A673 (cell line): ENCODE results near the gene TMEM178A. TPM values are rescaled to one million over a fixed set of nuclear protein-coding genes. Genes with fewer than 3 reads are reported as not detected.
"Not testable (repeated sequence)": the region's sequence is repeated elsewhere in the genome, so short reads cannot be mapped to it uniquely, and the experiment has no call there.

Experiments
- BruUV-seq: library from RNA; stranded (reverse); fragments of 400-500 nt; replicated peaks from 2 replicates; lab custom pipeline; 2021; lab: Mats Ljungman, UMichigan
- CTCF ChIA-PET: fragments of 300-600 bp; sonication (Branson Sonifier 250); formaldehyde crosslinking; loops from one replicate; lab custom pipeline; 2022; ENCODE audit warnings: antibody characterized with exemption; lab: Charles Lee
- POLR2A ChIA-PET: fragments of 300-600 bp; sonication (Branson Sonifier 250); formaldehyde crosslinking; loops from one replicate; lab custom pipeline; 2022; ENCODE audit warnings: antibody characterized with exemption; ENCODE audit not compliant: low non-redundant PET; lab: Charles Lee
- DNase-seq: peaks from one replicate; pipeline ENCODE4 v3.0.0-alpha.2; 2015; ENCODE audit warnings: low spot score
- H3K27ac ChIP-seq: fragments of 200-600 bp; sonication (generic); 2 replicates; pipeline ENCODE4 v1.5.1; 2016; ENCODE audit warnings: mixed run types, low read depth, mild to moderate bottlenecking, mixed read lengths, antibody characterized with exemption, low read length; ENCODE audit not compliant: poor library complexity, severe bottlenecking
- H3K27me3 ChIP-seq: fragments of 200-600 bp; sonication (generic); replicated peaks from 2 replicates; pipeline ENCODE4 v1.6.1; 2017; ENCODE audit warnings: mixed run types, low read depth, mild to moderate bottlenecking, mixed read lengths, antibody characterized with exemption, low read length; ENCODE audit not compliant: insufficient read depth, poor library complexity
- H3K36me3 ChIP-seq: fragments of 200-600 bp; sonication (generic); 2 replicates; pipeline ENCODE4 v1.6.1; 2016; ENCODE audit warnings: mixed run types, mild to moderate bottlenecking, mixed read lengths, antibody characterized with exemption, low read length; ENCODE audit not compliant: insufficient read depth, poor library complexity, severe bottlenecking
- H3K4me1 ChIP-seq: fragments of 200-600 bp; sonication (generic); 2 replicates; pipeline ENCODE4 v1.6.1; 2017; ENCODE audit warnings: mixed run types, mild to moderate bottlenecking, mixed read lengths, antibody characterized with exemption, low read length; ENCODE audit not compliant: insufficient read depth, poor library complexity, severe bottlenecking
- H3K4me3 ChIP-seq: fragments of 200-600 bp; sonication (generic); 2 replicates; pipeline ENCODE4 v1.5.1; 2016; ENCODE audit warnings: low read depth, mixed run types, mild to moderate bottlenecking, mixed read lengths, low read length; ENCODE audit not compliant: poor library complexity, severe bottlenecking
- H3K9me3 ChIP-seq: fragments of 200-600 bp; sonication (generic); 2 replicates; pipeline ENCODE4 v1.6.1; 2016; ENCODE audit warnings: mixed run types, low read depth, mild to moderate bottlenecking, mixed read lengths, antibody characterized with exemption, low read length; ENCODE audit not compliant: poor library complexity, severe bottlenecking
- EZH2 ChIP-seq: fragments of 200-600 bp; sonication (generic); IDR thresholded peaks from 2 replicates; pipeline ENCODE4 v1.6.1; 2017; ENCODE audit warnings: borderline replicate concordance, low read depth, mild to moderate bottlenecking, mixed read lengths, antibody characterized with exemption, low read length; ENCODE audit not compliant: poor library complexity, severe bottlenecking
- intact Hi-C: fragments of 100-400 bp; cut with micrococcal nuclease; formaldehyde crosslinking; loops from one replicate; pipeline ENCODE4 v1.10.0; 2022; ENCODE audit not compliant: unreplicated experiment
- total RNA-seq: library from RNA; stranded (reverse); gene quantifications from 2 replicates; pipeline ENCODE4 v1.2.3, GENCODE V29; 2021
- TF ChIP-seq, protein P1 (sequence below): fragments of 300-800, 200-600 bp; sonication (generic); conservative IDR thresholded peaks from 2 replicates; pipeline ENCODE4 v1.5.1; 2017; ENCODE audit warnings: low read depth, mild to moderate bottlenecking, antibody characterized with exemption, low read length, moderate library complexity, mixed read lengths

Gene TMEM178A
- total RNA-seq, 1 experiment from 2014 or later = 0.21 TPM

DNA sequence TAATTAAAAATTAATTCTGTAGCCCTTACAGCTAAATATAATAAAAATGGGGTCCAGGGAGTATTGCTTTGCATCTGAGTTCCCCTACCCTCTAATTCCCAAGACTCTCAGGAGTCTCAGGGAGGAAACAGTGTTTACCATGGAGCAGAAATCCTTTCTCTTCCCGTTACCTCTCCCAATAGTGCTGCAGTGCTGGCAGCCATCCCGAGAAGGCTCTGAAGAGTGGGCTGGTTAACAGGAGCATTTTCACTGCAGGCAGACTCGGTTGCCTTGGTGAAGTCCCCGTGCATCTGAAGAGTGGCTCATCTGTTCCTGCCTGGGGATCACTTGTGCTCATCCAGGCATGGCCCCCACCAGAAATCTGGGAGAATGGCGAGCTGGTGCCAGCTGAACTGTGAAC is 41.8 kb upstream of the TMEM178A start:
- intact Hi-C loops = no loop called here
- no peaks in the 10 kb centered on the region for H3K36me3 ChIP-seq
- H3K27ac ChIP-seq = no peak overlapping the region
- no peaks in the 10 kb centered on the region for H3K9me3 ChIP-seq
- H3K27me3 ChIP-seq = no peaks in the 10 kb centered on the region
- BruUV-seq = no TSS peak
- DNase-seq = no peak
- CTCF ChIA-PET = no interaction called here
- H3K4me1 ChIP-seq = peaks cover 7% of the 10 kb centered on the region
- TF ChIP-seq EZH2 = no peak
- TF ChIP-seq, protein P1, sequence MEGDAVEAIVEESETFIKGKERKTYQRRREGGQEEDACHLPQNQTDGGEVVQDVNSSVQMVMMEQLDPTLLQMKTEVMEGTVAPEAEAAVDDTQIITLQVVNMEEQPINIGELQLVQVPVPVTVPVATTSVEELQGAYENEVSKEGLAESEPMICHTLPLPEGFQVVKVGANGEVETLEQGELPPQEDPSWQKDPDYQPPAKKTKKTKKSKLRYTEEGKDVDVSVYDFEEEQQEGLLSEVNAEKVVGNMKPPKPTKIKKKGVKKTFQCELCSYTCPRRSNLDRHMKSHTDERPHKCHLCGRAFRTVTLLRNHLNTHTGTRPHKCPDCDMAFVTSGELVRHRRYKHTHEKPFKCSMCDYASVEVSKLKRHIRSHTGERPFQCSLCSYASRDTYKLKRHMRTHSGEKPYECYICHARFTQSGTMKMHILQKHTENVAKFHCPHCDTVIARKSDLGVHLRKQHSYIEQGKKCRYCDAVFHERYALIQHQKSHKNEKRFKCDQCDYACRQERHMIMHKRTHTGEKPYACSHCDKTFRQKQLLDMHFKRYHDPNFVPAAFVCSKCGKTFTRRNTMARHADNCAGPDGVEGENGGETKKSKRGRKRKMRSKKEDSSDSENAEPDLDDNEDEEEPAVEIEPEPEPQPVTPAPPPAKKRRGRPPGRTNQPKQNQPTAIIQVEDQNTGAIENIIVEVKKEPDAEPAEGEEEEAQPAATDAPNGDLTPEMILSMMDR = no peak
- POLR2A ChIA-PET = no interaction called here
- no peak overlapping the region for H3K4me3 ChIP-seq

GRCh38 chr2:39625193-39625926 is 40.4 kb upstream of the TMEM178A start:
- Histone ChIP-seq H3K36me3 (no peaks in the 10 kb centered on the region), H3K27ac (no peak overlapping the region), H3K4me1 (peaks cover 2% of the 10 kb centered on the region), H3K27me3 (no peaks in the 10 kb centered on the region), H3K9me3 (no peaks in the 10 kb centered on the region), H3K4me3 (no peak overlapping the region)
- intact Hi-C loops = no loop called here
- no peak for DNase-seq
- no peak for TF ChIP-seq EZH2
- TF ChIP-seq, protein P1 = no peak
- ChIA-PET POLR2A (interaction anchor here (0.6 kb wide), 1 partner anchor 141 kb away, joined by 3 read pairs; no protein-coding TSS in a partner anchor), CTCF (no interaction called here)
- no TSS peak for BruUV-seq

DNA sequence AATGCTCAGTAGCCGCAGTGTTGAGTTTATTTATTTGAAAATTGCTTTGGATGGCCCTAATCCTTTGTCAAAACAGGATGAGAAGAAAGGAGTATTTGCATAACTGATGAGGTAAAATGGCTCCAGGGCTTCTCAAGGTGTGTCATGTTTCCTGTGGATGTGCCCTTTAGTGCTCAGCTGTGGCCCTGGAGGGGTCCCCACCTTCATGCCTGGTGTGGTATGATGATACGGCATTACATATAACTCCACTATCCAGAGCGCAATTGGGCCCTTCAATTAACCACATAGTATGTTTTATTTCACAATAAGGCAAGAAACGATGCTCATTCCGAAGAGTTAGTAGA is 39.8 kb upstream of the TMEM178A start:
- intact Hi-C loops = no loop called here
- ChIA-PET POLR2A (no interaction called here), CTCF (no interaction called here)
- no peak overlapping the region for H3K4me3 ChIP-seq
- no peak for TF ChIP-seq EZH2
- TF ChIP-seq, protein P1 = no peak
- no peak overlapping the region for H3K27ac ChIP-seq
- BruUV-seq = no TSS peak
- no peaks in the 10 kb centered on the region for H3K9me3 ChIP-seq
- no peak for DNase-seq
- H3K36me3 ChIP-seq = no peaks in the 10 kb centered on the region
- no peaks in the 10 kb centered on the region for H3K4me1 ChIP-seq
- H3K27me3 ChIP-seq = no peaks in the 10 kb centered on the region

DNA sequence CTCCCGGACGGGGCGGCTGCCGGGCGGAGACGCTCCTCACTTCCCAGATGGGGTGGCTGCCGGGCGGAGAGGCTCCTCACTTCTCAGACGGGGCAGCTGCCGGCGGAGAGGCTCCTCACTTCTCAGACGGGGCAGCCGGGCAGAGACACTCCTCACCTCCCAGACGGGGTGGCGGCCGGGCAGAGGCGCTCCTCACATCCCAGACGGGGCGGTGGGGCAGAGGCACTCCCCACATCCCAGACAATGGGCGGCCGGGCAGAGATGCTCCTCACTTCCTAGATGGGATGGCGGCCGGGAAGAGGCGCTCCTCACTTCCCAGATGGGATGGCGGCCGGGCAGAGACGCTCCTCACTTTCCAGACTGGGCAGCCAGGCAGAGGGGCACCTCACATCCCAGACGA is 37.4 kb upstream of the TMEM178A start:
- CTCF ChIA-PET, H3K9me3 ChIP-seq, BruUV-seq, H3K27me3 ChIP-seq, H3K27ac ChIP-seq, H3K4me1 ChIP-seq, H3K4me3 ChIP-seq, intact Hi-C loops, H3K36me3 ChIP-seq, POLR2A ChIA-PET, DNase-seq: not testable (repeated sequence)
